ENCODE data around the gene ST3GAL3.

- TF ChIP-seq CTCF (IDR thresholded peaks at IDR 0.05; ENCODE audit: low read depth, low read length) (no peak), POLR2A (IDR thresholded peaks at IDR 0.05; ENCODE audit: extremely low read depth, insufficient read length) (no peak)
Measured at GRCh38 chr1:43861988-43862735, 154.8 kb downstream of the ST3GAL3 start.

All from NB4 (cell line).